Measurements from ENCODE around the gene MINDY1.

Gene MINDY1

GRCh38 chr1:151043163-151043562 is 36.5 kb upstream of the MINDY1 start:
- Mint-ChIP-seq H3K4me1 (peaks cover 18% of the 10 kb centered on the region), H3K27me3 (ENCODE audit: low read depth) (no peaks in the 10 kb centered on the region), H3K36me3 (ENCODE audit: low read depth) (no peaks in the 10 kb centered on the region), H3K9me3 (no peaks in the 10 kb centered on the region), H3K4me3 (no peak overlapping the region), H3K27ac (no peak overlapping the region)
- no peak for TF ChIP-seq CTCF (IDR thresholded peaks at IDR 0.05; ENCODE audit: unreplicated experiment in 3 of 3)

- Mint-ChIP-seq H3K36me3 (ENCODE audit: low read depth) (peaks cover 26% of the 10 kb centered on the region), H3K27me3 (ENCODE audit: low read depth) (no peaks in the 10 kb centered on the region), H3K4me3 (no peak overlapping the region), H3K9me3 (no peaks in the 10 kb centered on the region), H3K27ac (no peak overlapping the region), H3K4me1 (no peaks in the 10 kb centered on the region)
- TF ChIP-seq CTCF (IDR thresholded peaks at IDR 0.05; ENCODE audit: unreplicated experiment in 3 of 3) = no peak
Observed at GRCh38 chr1:151039521-151039920, 32.8 kb upstream of the MINDY1 start.

- H3K27ac Mint-ChIP-seq = no peak overlapping the region
- H3K4me1 Mint-ChIP-seq = no peaks in the 10 kb centered on the region
- H3K4me3 Mint-ChIP-seq = no peak overlapping the region
- no peaks in the 10 kb centered on the region for H3K27me3 Mint-ChIP-seq (ENCODE audit: low read depth)
- TF ChIP-seq CTCF (IDR thresholded peaks at IDR 0.05; ENCODE audit: unreplicated experiment in 3 of 3) = no peak
- H3K9me3 Mint-ChIP-seq = no peaks in the 10 kb centered on the region
- H3K36me3 Mint-ChIP-seq (ENCODE audit: low read depth) = peaks cover 37% of the 10 kb centered on the region
Observed at GRCh38 chr1:151037032-151037431, 30.3 kb upstream of the MINDY1 start.

GRCh38 chr1:151036356-151036755 is 29.7 kb upstream of the MINDY1 start, which contains the start of gene BNIPL:
BNIPL (plus strand) TSS chr1:151036586; CDS start chr1:151036726, 140 bp downstream.
- peaks cover 41% of the 10 kb centered on the region for H3K36me3 Mint-ChIP-seq (ENCODE audit: low read depth)
- H3K9me3 Mint-ChIP-seq = no peaks in the 10 kb centered on the region
- TF ChIP-seq CTCF (IDR thresholded peaks at IDR 0.05; ENCODE audit: unreplicated experiment in 3 of 3) = no peak
- no peaks in the 10 kb centered on the region for H3K27me3 Mint-ChIP-seq (ENCODE audit: low read depth)
- no peaks in the 10 kb centered on the region for H3K4me1 Mint-ChIP-seq
- H3K27ac Mint-ChIP-seq = no peak within 1 kb of the TSS
- no peak within 1 kb of the TSS for H3K4me3 Mint-ChIP-seq

- no peaks in the 10 kb centered on the region for H3K27me3 Mint-ChIP-seq (ENCODE audit: low read depth)
- H3K27ac Mint-ChIP-seq = no peak overlapping the region
- no peaks in the 10 kb centered on the region for H3K4me1 Mint-ChIP-seq
- no peaks in the 10 kb centered on the region for H3K9me3 Mint-ChIP-seq
- H3K4me3 Mint-ChIP-seq = no peak overlapping the region
- H3K36me3 Mint-ChIP-seq (ENCODE audit: low read depth) = peaks cover 48% of the 10 kb centered on the region
- TF ChIP-seq CTCF (IDR thresholded peaks at IDR 0.05; ENCODE audit: unreplicated experiment in 3 of 3) = no peak
Observed at GRCh38 chr1:151035167-151035566, 28.5 kb upstream of the MINDY1 start.

- H3K9me3 Mint-ChIP-seq = no peaks in the 10 kb centered on the region
- no peak overlapping the region for H3K4me3 Mint-ChIP-seq
- H3K36me3 Mint-ChIP-seq (ENCODE audit: low read depth) = peaks cover 65% of the 10 kb centered on the region
- no peaks in the 10 kb centered on the region for H3K27me3 Mint-ChIP-seq (ENCODE audit: low read depth)
- H3K4me1 Mint-ChIP-seq = no peaks in the 10 kb centered on the region
- H3K27ac Mint-ChIP-seq = no peak overlapping the region
- no peak for TF ChIP-seq CTCF (IDR thresholded peaks at IDR 0.05; ENCODE audit: unreplicated experiment in 3 of 3)
Observed at GRCh38 chr1:151032164-151032563, 25.5 kb upstream of the MINDY1 start.
